ENCODE measurements around the gene PFKP.
"Not testable (repeated sequence)": the region's sequence is repeated elsewhere in the genome, so short reads cannot be mapped to it uniquely, and the experiment has no call there.

PFKP gene

GRCh38 chr10:3103646-3104045 is 36.3 kb downstream of the PFKP start:
- DNase-seq, result no peak
- peaks cover 68% of the 10 kb centered on the region for H3K36me3 ChIP-seq (replicated peaks)
- in situ Hi-C loops (cut with HindIII; ENCODE audit: low pct_ligation_motif_present, low sequenced_read_pairs), result no loop called here

GRCh38 chr10:3104251-3104918 is 37.0 kb downstream of the PFKP start:
- H3K4me3 ChIP-seq (ENCODE audit: low read depth, low read length), result no peak overlapping the region
- no peaks in the 10 kb centered on the region for H3K27me3 ChIP-seq (replicated peaks)
- in situ Hi-C loops (cut with HindIII; ENCODE audit: low pct_ligation_motif_present, low sequenced_read_pairs), result no loop called here
- H3K36me3 ChIP-seq (replicated peaks), result peaks cover 73% of the 10 kb centered on the region
- TF ChIP-seq CTCF (IDR thresholded peaks at IDR 0.05; ENCODE audit: low read depth, low read length, missing control alignments), result no peak
- no peak for DNase-seq
- H3K27ac ChIP-seq, result no peak overlapping the region

More at GRCh38 chr10:3103646-3104045, 36.3 kb downstream of the PFKP start:
- Histone ChIP-seq H3K27ac (no peak overlapping the region), H3K4me3 (ENCODE audit: low read depth, low read length) (no peak overlapping the region), H3K27me3 (replicated peaks) (no peaks in the 10 kb centered on the region)
- TF ChIP-seq CTCF (IDR thresholded peaks at IDR 0.05; ENCODE audit: low read depth, low read length, missing control alignments), result no peak

DNA sequence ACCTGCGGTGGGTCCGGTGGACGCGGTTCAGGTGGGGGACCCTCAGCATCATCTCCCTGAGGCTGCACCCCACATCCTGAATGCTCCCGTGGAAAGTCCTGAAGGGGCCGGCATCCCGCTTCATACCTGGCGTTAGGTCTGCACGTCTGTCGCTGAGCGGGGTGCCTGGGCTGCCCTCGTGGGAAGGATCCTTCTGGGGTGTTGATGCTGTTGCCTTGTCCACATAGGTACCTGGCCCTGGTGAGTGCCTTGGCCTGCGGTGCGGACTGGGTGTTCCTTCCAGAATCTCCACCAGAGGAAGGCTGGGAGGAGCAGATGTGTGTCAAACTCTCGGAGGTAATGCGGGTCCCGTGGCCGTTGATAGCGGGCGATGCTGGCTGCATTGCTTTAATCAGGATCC is 37.8 kb downstream of the PFKP start:
- Histone ChIP-seq H3K4me3 (ENCODE audit: low read depth, low read length) (no peak overlapping the region), H3K27me3 (replicated peaks) (no peaks in the 10 kb centered on the region), H3K36me3 (replicated peaks) (peaks cover 71% of the 10 kb centered on the region), H3K27ac (no peak overlapping the region)
- no peak for TF ChIP-seq CTCF (IDR thresholded peaks at IDR 0.05; ENCODE audit: low read depth, low read length, missing control alignments)
- no peak for DNase-seq
- in situ Hi-C loops (cut with HindIII; ENCODE audit: low pct_ligation_motif_present, low sequenced_read_pairs), result no loop called here

DNA sequence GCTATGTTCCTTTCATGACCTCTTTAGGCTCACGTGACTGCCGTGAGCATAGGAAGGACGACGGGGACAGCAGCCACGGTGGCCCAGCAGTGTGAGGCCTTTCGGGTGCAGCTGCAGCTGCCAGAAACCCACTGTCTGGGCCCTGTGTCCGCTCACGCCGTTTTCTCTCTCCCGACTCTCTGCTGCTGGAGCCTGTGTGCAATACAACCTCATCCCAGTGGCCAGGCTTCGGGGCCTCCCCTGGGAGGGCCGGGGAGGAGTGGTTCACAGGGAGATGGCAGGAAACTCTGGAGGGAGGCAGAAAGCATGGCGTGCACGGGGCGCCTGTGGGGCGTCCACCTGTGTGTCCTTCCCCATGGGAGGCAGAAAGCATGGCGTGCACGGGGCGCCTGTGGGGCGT is 38.6 kb downstream of the PFKP start:
- no peak for TF ChIP-seq CTCF (IDR thresholded peaks at IDR 0.05; ENCODE audit: low read depth, low read length, missing control alignments)
- Histone ChIP-seq H3K27ac (no peak overlapping the region), H3K4me3 (ENCODE audit: low read depth, low read length) (no peak overlapping the region), H3K36me3 (replicated peaks) (peaks cover 72% of the 10 kb centered on the region), H3K27me3 (replicated peaks) (no peaks in the 10 kb centered on the region)
- no peak for DNase-seq
- in situ Hi-C loops (cut with HindIII; ENCODE audit: low pct_ligation_motif_present, low sequenced_read_pairs), result no loop called here

- in situ Hi-C loops (cut with HindIII; ENCODE audit: low pct_ligation_motif_present, low sequenced_read_pairs); H3K27ac ChIP-seq; DNase-seq; H3K27me3 ChIP-seq (replicated peaks); H3K4me3 ChIP-seq (ENCODE audit: low read depth, low read length): not testable (repeated sequence)
- peaks cover 72% of the 10 kb centered on the region for H3K36me3 ChIP-seq (replicated peaks)
These were observed 39.0 kb downstream of the PFKP start for GRCh38 chr10:3106328-3106727.

DNA sequence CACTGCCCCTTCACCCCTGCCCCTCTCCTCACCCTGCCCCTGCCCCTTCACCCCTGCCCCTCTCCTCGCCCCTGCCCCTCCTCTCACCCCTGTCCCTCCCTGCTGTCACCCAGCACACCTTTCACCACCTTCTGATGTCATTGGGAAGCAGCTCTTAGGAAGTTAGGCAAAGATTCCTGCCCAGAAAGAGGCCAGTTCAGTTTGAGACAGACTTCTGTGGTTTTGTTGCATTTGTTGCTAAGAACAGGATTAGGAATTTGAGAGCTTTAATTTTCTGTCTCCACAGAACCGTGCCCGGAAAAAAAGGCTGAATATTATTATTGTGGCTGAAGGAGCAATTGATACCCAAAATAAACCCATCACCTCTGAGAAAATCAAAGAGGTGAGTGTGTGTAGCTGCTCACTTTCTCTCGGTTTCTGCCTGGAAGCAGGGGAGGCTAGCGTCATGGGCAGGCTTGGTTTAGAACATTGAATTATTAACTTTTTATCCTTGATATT is 39.6 kb downstream of the PFKP start:
- no peak for TF ChIP-seq CTCF (IDR thresholded peaks at IDR 0.05; ENCODE audit: low read depth, low read length, missing control alignments)
- no peak overlapping the region for H3K4me3 ChIP-seq (ENCODE audit: low read depth, low read length)
- in situ Hi-C loops (cut with HindIII; ENCODE audit: low pct_ligation_motif_present, low sequenced_read_pairs), result no loop called here
- peak; percentile 51 for DNase-seq
- no peaks in the 10 kb centered on the region for H3K27me3 ChIP-seq (replicated peaks)
- H3K36me3 ChIP-seq (replicated peaks), result peaks cover 72% of the 10 kb centered on the region
- H3K27ac ChIP-seq, result peak overlapping the region; percentile 97

Data from brain microvascular endothelial cell (primary cell).